GM21447 (cell line): Measurements from ENCODE around the gene ZFP1.

Source experiments
- ATAC-seq: cut with Tn5 transposase; IDR thresholded peaks from one replicate; pipeline ENCODE4 v1.9.1; 2021; ENCODE audit not compliant: unreplicated experiment

ZFP1 gene

GRCh38 chr16:75147968-75148310 is 385 bp upstream of the ZFP1 start:
- ATAC-seq, result no peak

DNA sequence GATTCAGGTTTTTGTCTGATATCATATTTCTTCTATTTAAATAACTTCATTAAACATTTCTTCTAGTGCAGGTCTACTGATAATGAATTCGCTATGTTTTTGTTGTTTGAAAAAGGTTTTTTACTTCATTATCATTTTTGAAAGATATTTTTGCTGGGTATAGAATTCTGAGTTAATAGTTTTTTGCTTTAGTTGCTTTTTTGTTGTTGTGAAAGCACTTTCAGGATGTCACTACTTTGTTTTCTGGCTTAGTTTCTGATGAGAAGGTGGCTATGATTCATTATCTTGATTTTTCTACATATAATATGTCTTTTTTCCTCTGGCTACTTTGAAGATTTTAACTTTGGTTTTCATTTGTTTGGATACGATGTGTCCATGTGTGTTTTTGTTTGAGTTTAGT is 3.5 kb downstream of the ZFP1 start:
- ATAC-seq, result no peak

DNA sequence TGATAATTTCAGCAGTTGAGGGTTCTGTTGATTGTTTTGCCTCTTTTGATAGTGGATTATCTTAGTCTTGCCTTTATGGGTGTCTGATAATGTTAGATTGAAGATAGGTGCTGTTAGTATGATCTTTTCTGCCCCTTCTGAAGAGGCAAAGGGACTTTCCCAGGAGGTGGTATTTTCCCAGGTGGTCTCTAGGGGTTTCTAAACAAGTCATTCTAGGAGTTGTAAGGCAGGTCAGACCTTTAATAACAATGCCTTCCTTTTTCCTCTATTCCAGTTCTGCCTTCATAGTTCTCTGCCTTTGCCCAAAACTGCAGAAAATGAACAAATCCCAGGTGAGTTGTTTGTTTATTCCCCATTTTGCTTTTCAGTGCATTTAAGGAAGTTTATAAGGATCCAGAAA is 4.3 kb downstream of the ZFP1 start:
- no peak for ATAC-seq

GRCh38 chr16:75160386-75160785 is 12.1 kb downstream of the ZFP1 start:
- ATAC-seq, result no peak

- ATAC-seq, result no peak
Measured at GRCh38 chr16:75169899-75170405, 21.6 kb downstream of the ZFP1 start.

DNA sequence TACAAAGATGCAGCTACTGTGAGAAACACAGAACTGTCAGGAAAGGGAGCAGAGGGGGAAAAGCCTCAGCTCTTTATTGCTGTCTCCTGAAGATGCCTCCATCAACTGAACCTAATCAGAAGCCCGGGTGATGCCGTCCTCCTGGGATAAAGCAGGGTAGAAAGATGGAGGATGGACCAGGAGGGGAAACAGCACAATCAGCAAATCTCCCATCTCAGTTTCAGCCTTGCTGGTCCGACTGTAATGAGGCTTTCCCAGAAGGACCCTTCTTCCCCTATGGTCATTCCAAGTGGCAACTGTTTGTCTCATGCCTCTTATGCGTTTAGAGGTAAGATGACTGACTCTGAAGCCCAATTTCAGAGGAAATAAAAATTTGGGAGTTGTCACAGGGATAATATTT is 24.3 kb downstream of the ZFP1 start:
- ATAC-seq, result no peak

GRCh38 chr16:75175074-75175473 is 26.8 kb downstream of the ZFP1 start:
- ATAC-seq, result no peak

DNA sequence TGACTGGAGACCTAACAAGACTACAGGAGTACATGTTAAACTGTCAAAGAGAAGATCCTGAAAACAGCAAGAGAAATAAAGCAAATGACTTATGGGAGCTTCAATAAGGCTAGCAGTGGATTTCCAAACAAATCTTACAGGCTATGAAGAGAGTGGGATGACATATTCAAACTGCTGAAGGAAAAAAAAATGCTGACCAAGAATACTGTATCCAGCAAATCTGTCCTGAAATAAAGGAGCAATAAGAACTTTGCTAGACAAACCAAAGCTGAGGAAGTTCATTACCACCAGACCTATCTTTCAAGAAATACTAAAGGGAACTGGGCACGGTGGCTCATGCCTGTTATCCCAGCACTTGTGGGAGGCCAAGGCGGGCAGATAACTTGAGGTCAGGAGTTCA is 28.6 kb downstream of the ZFP1 start:
- no peak for ATAC-seq

- ATAC-seq, result no peak
Measured at GRCh38 chr16:75179208-75179607, 30.9 kb downstream of the ZFP1 start.

- no peak for ATAC-seq
Measured at GRCh38 chr16:75181630-75182029, 33.3 kb downstream of the ZFP1 start.

DNA sequence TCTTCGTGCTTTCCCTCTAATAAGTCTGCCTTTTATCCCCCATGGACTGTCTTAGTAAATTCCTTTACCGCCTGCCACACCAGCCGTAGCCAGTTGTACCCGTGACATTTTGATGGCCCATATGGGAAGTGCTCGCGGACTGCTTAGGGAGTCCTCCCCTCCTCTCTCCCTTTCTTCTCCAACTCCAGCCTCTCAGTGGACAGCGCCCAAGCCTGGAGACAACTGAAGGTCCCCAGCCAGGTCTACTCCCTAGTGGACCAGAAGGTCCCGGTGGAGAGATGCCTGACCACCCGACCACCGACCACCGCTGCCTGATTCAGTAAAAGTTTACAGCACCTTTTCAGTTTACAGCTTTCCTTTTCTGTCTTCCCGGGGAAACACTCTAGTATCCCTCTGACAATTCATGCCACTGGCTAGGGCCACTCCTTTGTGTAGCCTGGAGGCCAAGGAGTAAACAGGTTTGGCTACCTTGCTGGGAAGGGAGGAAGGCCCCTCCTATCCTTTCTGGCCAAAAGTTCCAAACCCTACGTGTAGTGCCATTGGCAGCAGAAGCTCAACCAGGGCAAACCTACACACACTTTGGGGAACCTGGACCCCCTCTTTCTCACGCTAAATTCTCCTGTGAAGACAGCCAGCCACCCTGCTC is 40.6 kb downstream of the ZFP1 start:
- ATAC-seq, result no peak

DNA sequence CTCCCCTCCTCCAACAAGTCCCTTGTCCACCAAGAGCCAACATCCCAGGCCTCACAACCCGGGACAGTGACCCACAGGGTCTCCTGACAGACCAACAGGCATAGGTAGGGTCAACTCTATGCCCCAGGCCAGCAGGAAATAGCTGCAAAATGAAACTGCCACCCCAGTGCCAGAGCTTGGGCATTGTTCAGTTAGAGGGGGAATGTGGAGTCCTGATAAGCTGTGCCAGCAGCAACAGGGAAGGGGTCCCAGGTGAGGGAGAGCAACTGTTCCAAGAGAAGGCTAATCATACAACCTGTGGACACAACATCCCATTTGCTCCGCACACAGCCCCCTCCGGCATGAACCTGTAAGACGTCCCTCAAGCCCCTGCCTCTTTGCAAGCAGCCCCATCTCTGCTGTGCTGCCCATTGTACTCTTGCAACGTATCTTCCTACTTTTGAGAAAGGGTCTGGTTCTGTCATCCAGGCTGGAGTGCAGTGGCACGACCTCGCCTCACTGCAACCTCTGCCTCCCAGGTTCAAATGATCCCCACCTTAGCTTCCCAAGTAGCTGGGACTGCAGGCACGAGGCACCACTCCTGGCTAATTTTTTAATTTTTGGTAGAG is 41.4 kb downstream of the ZFP1 start:
- ATAC-seq, result no peak

DNA sequence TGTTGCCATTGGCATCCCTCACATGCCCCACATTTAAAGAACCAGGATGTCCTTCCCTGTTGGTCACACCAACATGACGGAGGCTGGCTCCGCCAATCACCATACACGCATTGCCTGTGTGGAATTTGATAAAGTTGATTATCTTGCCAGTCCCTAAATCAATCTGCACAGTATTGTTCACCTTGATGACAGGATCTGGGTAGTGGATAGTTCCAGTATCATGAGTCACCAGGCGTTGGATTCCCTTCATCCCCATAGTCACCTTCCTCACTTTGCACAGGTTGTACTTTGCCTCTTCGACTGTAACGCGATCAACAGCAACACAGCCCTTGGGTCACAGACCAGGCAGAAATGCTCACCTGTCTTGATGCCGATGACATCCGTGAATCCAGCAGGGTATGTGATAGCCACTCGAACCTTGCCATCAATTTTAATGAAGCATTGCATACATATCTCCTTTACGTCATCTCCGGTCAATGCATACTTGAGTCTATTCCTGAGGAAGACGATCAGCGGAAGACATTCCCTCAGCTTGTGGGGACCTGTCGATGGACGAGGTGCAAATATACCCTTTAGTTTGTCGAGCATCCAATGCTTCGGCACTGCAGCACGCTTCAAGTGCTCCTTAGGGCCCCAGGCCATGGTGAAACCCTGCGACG is 44.4 kb downstream of the ZFP1 start:
- no peak for ATAC-seq

- no peak for ATAC-seq
Measured at GRCh38 chr16:75193265-75193650, 44.9 kb downstream of the ZFP1 start.

- ATAC-seq, result no peak
Measured at GRCh38 chr16:75193730-75194444, 45.6 kb downstream of the ZFP1 start.

DNA sequence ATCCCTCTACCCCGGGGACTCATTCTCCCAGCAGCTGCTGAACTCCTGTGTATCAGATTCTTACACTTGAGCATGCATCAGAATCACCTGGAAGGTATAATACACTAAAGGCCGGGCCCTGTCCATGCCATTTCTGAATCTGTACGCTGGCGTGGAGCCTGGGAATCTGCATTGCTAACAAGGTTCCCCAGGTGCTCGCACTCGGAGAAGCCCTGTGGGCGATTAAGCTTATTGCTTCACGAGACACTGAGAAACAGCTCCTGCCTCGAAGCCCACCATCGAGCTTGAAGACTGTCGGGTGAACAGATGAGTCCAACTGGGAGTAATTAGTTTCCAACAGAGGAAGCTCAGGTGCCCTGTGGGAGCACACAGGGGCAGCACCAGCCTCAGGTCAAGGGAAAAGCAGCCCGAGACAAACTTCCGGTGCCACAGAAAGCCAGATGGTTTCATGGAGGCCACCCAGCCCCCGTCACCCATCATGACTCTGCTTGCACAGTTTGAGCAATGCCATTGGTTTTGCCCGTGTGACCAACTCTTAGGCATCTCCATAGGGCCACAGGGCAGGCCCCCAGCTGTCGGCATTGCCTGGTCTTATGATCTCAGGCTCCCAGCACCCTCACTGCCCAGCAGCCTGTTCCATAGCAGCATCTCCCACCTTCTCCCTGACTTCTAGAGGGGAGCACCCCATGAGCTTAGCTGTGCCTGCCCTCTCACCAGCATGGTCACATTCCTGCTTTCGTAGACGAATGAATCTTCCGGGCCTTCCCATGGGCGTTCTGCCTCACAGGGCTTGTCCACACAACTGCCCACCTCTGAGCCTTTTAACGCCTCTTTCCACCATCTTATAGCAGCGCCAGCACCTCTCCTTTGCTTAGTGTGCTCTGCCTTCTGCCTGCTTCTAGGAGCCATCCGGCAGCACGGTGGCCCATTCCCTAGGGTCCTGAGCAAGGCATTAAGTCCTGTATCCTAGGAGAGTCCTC is 47.8 kb downstream of the ZFP1 start:
- ATAC-seq, result no peak

- ATAC-seq, result no peak
Measured at GRCh38 chr16:75196836-75197235, 48.5 kb downstream of the ZFP1 start.

DNA sequence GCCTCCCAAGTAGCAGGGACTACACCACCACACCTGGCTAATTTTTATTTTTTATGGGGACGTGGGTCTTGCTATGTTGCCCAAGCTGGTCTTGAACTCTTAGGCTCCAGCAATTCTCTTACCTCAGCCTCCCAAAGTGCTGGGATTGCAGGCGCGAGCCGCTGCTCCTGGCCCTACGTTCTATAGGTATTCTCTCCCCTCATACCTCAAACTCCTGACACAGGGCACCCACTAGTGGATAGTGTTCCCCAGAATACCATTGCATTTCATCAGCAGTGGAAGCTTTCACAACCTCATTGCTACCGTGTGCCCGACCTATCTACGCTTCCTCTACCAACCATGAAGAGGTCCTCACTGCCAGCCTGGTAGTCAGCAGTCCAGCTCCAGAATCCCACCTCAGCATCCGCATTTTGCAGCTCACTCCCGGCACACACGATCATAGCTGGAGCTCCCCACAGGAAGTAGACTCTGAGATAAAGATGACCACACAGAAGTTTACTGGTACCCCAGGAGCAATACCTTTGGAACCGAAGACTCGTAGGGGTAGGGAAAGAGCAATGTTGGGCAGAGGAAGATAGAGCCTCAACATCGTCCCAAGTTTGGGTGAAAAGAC is 49.3 kb downstream of the ZFP1 start:
- no peak for ATAC-seq

- ATAC-seq, result no peak
Measured at GRCh38 chr16:75198135-75198600, 49.8 kb downstream of the ZFP1 start.

DNA sequence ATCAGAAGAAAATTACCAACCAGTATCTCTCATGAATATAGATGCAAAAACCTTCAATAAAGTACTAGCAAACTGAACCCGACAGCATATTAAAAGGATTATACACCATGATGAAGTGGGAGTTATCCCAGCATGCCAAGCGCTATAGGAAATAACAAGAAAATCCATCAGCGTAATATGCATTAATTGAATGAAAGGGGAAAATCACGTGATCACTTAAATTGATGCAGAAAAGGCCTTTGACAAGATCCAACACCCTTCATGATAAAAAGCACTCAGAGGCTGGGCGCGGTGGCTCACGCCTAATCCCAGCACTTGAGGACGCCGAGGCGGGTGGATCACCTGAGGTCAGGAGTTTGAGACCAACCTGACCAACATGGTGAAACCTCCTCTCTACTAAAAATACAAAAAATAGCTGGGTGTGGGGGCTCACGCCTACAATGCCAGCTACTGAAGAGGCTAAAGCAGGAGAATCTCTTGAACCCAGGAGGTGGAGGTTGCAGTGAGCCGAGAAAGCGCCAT is 53.8 kb downstream of the ZFP1 start:
- no peak for ATAC-seq
